Activated CD4-positive, alpha-beta T cell treated with anti-CD3 and anti-CD28 coated beads for 24 hours (primary cell): Measurements from ENCODE around the gene PRSS53.

Experiments
- DNase-seq, 2 donors: peaks; one replicate each; pipeline ENCODE4 v3.0.0-alpha.2; 2020; ENCODE audit warnings: low read depth in 2 of 2

Gene PRSS53

GRCh38 chr16:31094424-31095120 lies 5.8 kb upstream of the PRSS53 start, which contains the start of gene VKORC1:
TSS of gene VKORC1 (minus strand) at chr16:31094797. CDS start at chr16:31094729, 68 bp downstream.
- peak; percentile 81 to 85 for DNase-seq

DNA sequence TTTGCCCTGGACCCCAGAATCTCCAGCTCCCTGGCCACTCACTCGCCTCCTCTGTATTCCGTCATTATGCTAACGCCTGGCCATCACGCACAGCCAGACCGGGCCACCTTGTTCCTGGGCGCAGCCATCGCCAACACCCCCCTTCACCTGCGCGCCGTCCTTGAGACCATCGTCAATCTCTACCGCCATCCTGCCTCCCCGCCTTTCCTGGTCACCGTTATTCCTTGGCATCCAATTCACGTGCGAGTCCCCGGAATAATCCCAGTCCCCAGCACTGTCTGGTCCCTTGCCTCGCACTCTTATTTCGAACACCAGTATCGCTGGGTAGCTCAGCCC lies 5.3 kb upstream of the PRSS53 start:
- no peak for DNase-seq

GRCh38 chr16:31093132-31093703 lies 4.5 kb upstream of the PRSS53 start:
- no peak for DNase-seq

DNA sequence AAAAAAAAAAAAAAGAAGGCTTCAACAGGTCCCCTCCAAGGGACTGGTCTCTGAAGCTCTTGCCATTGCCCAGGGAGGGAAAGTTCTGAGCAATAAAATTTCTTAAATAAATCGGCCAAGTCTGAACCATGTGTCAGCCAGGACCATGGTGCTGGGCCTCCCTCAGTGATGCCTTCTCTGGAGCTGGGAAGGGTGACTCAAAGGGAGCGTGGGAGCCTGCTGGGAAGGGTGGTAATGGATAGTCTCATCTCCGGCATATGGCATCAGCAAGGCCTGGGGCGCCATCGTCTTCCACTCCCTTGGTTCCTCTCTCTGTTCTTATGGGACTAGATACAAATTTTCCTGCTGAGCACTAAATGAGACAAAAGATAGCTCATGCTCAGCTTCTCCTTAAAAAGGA lies 3.6 kb upstream of the PRSS53 start:
- DNase-seq: no peak

- no peak for DNase-seq
Measured at GRCh38 chr16:31090540-31090939, 1.8 kb upstream of the PRSS53 start.

DNA sequence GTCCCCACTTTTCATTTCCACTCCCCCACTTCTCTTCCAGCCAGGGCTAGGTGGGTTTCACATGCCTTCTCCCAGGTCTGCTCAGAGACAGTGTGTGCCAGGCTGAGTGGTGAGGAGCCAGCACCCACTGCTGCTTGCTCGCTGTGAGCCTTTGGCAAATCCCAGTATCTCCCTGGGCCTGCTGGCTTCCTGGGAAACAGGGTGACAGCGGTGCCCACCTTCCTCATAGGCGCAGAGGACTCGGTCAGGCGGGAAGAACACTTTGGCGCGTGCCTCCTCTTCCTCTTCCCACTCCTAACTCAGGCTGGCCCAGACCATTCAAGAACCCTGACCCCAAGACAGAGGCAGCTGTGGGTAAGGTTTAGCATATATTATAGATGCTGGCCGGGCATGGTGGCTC lies 456 bp upstream of the PRSS53 start:
- DNase-seq: no peak

- DNase-seq: no peak
Measured at GRCh38 chr16:31087971-31088370, 772 bp downstream of the PRSS53 start.

DNA sequence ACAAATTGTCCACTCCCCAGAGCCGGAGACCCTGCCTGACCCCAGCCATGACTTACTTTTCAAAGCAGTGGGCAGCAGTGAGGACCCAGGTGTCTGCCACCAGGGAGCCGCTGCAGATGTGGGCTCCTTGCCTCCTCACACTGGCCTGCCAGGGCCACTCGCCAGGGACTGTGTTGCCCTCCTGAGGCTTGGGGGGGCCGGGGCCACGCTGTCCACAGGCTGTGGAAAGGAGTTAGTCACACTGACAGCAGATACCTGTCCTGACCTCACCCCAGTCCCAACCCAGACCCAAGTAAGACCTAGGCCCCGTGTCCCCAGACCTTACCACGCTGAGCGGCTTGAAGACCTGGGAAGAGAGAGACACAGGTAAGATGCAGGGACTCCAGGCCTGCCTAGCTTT lies 1.3 kb downstream of the PRSS53 start:
- no peak for DNase-seq

GRCh38 chr16:31086629-31086906 lies 2.2 kb downstream of the PRSS53 start:
- DNase-seq: no peak

DNA sequence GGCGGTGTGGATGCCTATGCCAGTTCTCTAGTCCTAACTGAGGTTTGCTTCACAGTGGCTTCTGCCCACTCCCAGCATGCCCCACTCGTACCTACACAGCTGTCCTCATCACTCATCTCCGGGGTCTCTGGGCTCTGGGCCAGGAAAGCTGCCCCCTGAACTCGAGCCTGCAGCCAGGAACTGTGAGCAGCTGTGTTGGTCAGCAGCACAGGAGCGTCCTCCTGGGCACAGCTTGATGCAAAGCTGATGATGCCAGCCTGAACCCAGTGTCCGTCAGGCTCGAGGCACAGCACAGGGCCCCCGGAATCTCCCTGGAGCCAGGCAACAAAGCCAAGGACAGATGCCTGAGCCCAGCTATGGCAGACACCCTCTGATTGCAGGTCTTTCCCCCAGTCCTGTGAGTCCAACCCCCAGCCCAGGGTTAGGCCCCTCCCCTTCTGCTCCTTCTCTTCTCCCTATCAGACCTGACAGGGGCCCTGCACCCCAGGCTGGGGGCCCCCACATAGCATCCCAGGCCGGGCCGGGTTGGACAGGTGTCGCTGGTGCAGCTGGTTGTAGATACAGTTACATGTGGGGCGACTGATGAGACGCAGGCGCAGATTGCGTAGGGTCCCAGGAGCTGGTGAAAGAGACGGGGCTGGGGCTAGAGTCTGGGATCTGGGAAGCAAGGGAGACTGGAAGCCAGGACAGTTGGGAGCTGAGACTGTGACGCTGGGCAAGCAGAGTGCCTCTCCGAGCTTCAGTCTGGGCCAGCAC lies 2.7 kb downstream of the PRSS53 start:
- no peak for DNase-seq

- no peak for DNase-seq
Measured at GRCh38 chr16:31085411-31085810, 3.3 kb downstream of the PRSS53 start.

DNA sequence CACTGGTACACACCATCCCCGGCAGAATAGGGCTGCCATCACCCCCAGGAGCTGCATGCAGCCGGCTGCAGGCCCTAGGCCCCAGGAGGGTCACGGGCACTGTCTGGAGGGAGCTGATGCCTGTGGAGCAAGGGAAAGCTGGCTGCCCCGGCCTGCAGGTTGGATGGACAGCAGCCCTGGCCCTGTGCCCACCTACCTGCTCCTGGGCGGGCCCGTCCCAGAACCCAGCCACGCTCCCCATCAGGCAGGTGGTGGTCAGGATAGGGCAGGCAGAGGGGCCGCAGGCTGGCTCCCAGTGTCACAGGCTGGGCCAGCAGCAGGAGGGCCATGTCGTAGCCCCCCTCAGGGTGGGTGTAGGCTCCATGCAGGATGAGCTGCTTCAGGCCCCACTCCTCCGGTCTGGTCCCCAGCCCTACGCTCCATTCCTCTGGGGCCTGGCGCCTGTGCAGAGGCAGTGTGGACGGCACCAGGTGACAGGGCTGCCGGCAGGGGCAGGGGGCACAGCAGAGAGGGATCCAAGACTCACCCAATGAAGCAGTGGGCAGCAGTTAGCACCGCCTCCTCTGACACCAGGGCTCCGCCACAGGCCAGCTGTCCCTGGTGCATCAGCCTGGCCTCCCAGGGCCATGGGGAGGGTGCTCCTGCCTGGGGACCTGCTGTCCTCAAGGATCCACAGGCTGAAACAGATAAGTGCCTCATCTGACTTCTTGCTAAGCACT lies 4.0 kb downstream of the PRSS53 start:
- no peak for DNase-seq

DNA sequence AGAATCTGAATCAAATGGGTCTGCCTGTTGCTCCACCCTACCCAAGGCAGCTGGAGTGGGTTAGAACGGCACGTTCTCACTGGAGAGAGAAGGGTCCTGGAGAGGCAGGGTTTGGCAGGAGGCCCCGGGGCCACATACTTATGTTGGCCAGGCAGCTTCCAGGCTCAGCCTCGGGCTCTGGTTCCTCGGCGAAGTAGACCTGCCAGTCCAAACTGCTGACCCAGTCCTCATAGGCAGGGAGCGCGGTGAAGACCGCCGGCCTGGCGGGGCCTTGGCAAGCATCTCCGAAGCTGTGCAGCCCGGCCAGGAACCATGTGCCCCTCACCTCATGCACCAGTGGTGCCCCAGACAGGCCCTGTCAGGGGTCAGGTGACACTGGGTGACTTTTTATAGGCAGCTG lies 4.8 kb downstream of the PRSS53 start:
- no peak for DNase-seq

GRCh38 chr16:31083556-31083955 lies 5.2 kb downstream of the PRSS53 start:
- DNase-seq: no peak

DNA sequence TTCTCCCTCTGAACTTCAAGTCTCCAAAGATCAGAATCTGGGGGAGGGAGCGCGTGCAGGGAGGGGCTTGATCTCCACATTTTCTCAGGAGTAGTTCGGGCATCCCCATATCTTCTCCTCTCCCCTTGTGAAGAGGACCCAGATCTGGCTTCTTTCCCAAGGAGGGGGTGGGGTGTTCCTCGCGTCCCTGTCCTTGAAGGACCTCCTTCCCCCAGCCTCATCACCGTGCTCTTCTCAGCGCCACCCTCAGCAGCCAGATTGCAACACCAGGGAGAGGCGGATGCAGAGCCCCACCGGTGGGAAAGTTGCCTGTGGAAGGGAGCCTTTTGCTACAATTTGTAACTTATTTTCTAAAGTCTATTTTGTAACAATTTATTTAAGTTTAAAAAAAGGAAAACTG lies 5.7 kb downstream of the PRSS53 start:
- DNase-seq: no peak

- no peak for DNase-seq
Measured at GRCh38 chr16:31082368-31083045, 6.2 kb downstream of the PRSS53 start.

GRCh38 chr16:31081428-31082351 lies 7.1 kb downstream of the PRSS53 start:
- DNase-seq: no peak

DNA sequence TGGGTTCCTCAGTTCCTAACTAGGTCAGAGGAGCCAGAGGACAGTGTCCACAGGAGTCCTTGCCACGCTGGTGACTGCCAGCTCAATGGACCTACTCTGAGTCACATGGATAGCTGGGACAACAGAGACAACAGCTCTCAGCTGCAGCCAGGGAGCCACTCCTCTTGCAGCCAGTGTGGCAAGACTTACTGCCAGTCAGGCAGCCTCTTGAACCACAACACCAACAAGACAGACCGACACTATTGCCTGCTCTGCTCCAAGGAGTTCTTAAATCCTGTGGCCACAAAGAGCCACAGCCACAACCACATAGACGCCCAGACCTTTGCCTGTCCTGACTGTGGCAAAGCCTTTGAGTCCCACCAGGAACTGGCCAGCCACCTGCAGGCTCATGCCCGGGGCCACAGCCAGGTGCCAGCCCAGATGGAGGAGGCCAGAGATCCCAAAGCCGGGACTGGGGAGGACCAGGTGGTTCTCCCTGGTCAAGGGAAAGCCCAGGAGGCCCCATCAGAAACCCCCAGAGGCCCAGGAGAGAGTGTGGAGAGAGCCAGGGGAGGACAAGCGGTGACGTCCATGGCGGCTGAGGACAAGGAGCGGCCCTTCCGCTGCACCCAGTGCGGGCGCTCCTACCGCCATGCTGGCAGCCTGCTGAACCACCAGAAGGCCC lies 7.9 kb downstream of the PRSS53 start:
- no peak for DNase-seq

DNA sequence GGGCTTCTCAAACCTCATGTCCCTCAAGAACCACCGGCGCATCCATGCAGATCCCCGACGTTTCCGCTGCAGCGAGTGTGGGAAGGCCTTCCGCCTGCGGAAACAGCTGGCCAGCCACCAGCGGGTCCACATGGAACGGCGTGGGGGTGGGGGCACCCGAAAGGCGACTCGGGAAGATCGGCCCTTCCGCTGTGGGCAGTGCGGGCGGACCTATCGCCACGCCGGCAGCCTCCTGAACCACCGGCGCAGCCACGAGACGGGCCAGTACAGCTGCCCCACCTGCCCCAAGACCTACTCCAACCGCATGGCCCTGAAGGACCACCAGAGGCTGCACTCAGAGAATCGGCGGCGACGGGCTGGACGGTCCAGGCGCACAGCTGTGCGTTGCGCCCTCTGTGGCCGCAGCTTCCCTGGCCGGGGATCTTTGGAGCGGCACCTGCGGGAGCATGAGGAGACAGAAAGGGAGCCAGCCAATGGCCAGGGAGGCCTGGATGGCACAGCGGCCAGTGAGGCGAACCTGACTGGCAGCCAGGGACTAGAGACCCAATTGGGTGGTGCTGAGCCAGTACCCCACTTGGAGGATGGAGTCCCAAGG lies 8.6 kb downstream of the PRSS53 start:
- DNase-seq: no peak

DNA sequence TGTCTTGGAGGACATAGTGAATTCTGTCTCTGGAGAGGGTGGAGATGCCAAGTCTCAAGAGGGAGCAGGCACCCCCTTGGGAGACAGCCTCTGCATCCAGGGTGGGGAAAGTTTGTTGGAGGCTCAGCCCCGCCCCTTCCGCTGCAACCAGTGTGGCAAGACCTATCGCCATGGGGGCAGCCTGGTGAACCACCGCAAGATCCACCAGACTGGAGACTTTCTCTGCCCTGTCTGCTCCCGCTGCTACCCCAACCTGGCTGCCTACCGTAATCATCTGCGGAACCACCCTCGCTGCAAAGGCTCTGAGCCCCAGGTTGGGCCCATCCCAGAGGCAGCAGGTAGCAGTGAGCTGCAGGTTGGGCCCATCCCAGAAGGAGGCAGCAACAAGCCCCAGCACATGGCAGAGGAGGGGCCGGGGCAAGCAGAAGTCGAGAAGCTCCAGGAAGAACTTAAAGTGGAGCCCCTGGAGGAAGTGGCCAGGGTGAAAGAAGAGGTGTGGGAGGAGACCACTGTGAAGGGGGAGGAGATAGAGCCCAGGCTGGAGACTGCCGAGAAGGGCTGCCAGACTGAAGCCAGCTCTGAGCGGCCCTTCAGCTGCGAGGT lies 9.3 kb downstream of the PRSS53 start:
- DNase-seq: no peak
